IMR-90 (cell line): ENCODE results near the gene PLCH1. TPM values are rescaled to one million over a fixed set of nuclear protein-coding genes. Genes with fewer than 3 reads are reported as not detected.

Source experiments
- ATAC-seq: fragments of 200-7000 bp; cut with Tn5 transposase; 2 replicates; pipeline ENCODE4 v1.9.1; 2020; ENCODE audit warnings: low read depth, mild to moderate bottlenecking, moderate library complexity
- BruUV-seq: library from RNA; stranded (reverse); fragments of 400-500 nt; replicated peaks from 2 replicates; lab custom pipeline; 2021; lab: Mats Ljungman, UMichigan
- CTCF ChIA-PET: fragments of 300-600 bp; formaldehyde crosslinking; extraction: SDS; loops from one replicate; lab custom pipeline; 2021; ENCODE audit warnings: antibody characterized with exemption; lab: Yijun Ruan, JAX
- POLR2A ChIA-PET: fragments of 300-600 bp; sonication (Branson Sonifier 250); formaldehyde crosslinking; loops from one replicate; lab custom pipeline; 2022; ENCODE audit warnings: antibody characterized with exemption; ENCODE audit not compliant: unreplicated experiment; lab: Charles Lee
- DNase-seq: peaks from one replicate; pipeline ENCODE4 v3.0.0; 2013
- H2AFZ ChIP-seq: replicated peaks from 2 replicates; pipeline ENCODE3; 2013; ENCODE audit warnings: low read length, mild to moderate bottlenecking; ENCODE audit not compliant: poor library complexity
- H2AK5ac ChIP-seq: 2 replicates; pipeline ENCODE4 v1.6.1; 2013; ENCODE audit warnings: low read depth, low read length, inconsistent platforms
- H2AK9ac ChIP-seq: replicated peaks from 2 replicates; pipeline ENCODE3; 2013; ENCODE audit warnings: mild to moderate bottlenecking, low read depth, low read length, moderate library complexity; ENCODE audit not compliant: poor library complexity
- H2BK120ac ChIP-seq: 2 replicates; pipeline ENCODE4 v1.6.1; 2013; ENCODE audit warnings: low read depth, low read length, inconsistent platforms
- H2BK15ac ChIP-seq: 3 replicates; pipeline ENCODE4 v1.6.1; 2013; ENCODE audit warnings: low read depth, low read length, inconsistent platforms
- H2BK20ac ChIP-seq: 2 replicates; pipeline ENCODE4 v1.6.1; 2013; ENCODE audit warnings: low read depth, mild to moderate bottlenecking, inconsistent platforms, low read length, moderate library complexity
- H2BK5ac ChIP-seq: 2 replicates; pipeline ENCODE4 v1.6.1; 2013; ENCODE audit warnings: mild to moderate bottlenecking, low read depth, low read length, inconsistent platforms; ENCODE audit not compliant: poor library complexity, severe bottlenecking
- H3K14ac ChIP-seq: replicated peaks from 2 replicates; pipeline ENCODE4 v1.6.1; 2013; ENCODE audit warnings: low read depth, low read length, inconsistent platforms
- H3K18ac ChIP-seq: 2 replicates; pipeline ENCODE4 v1.6.1; 2013; ENCODE audit warnings: low read depth, low read length, control low read depth
- H3K23ac ChIP-seq: 2 replicates; pipeline ENCODE4 v1.6.1; 2013; ENCODE audit warnings: low read depth, low read length, inconsistent platforms
- H3K27ac ChIP-seq: 2 replicates; pipeline ENCODE4 v1.5.1; 2013; ENCODE audit warnings: mild to moderate bottlenecking, control low read depth, low read length; ENCODE audit not compliant: insufficient read depth
- H3K27me3 ChIP-seq: 2 replicates; pipeline ENCODE4 v1.6.1; 2013; ENCODE audit warnings: low read length; ENCODE audit not compliant: control insufficient read depth, insufficient read depth
- H3K36me3 ChIP-seq: 2 replicates; pipeline ENCODE4 v1.6.1; 2013; ENCODE audit warnings: low read length, mixed read lengths; ENCODE audit not compliant: control insufficient read depth, insufficient read depth
- H3K4ac ChIP-seq: 2 replicates; pipeline ENCODE4 v1.6.1; 2013; ENCODE audit warnings: low read depth, low read length, inconsistent platforms
- H3K4me1 ChIP-seq: 2 replicates; pipeline ENCODE4 v1.6.1; 2013; ENCODE audit warnings: low read length, mixed read lengths; ENCODE audit not compliant: control insufficient read depth, insufficient read depth
- H3K4me2 ChIP-seq: 2 replicates; pipeline ENCODE4 v1.6.1; 2013; ENCODE audit warnings: low read depth, mild to moderate bottlenecking, control low read depth, low read length, moderate library complexity
- H3K4me3 ChIP-seq: 2 replicates; pipeline ENCODE4 v1.5.1; 2013; ENCODE audit warnings: low read depth, mild to moderate bottlenecking, control low read depth, low read length, moderate library complexity; ENCODE audit not compliant: insufficient read depth
- H3K56ac ChIP-seq: 2 replicates; pipeline ENCODE4 v1.6.1; 2013; ENCODE audit warnings: low read length, inconsistent platforms; ENCODE audit not compliant: insufficient read depth; ENCODE audit errors: extremely low read depth
- H3K79me1 ChIP-seq, 2 experiments: 2 replicates each; pipeline ENCODE4 v1.6.1; 2013; ENCODE audit warnings: low read length in 2 of 2, inconsistent platforms in 1 of 2, low read depth in 1 of 2
- H3K9ac ChIP-seq: 2 replicates; pipeline ENCODE4 v1.6.1; 2013; ENCODE audit warnings: low read depth, low read length, control low read depth
- H3K9me1 ChIP-seq: 2 replicates; pipeline ENCODE4 v1.6.1; 2013; ENCODE audit warnings: low read length, inconsistent platforms; ENCODE audit not compliant: insufficient read depth
- H3K9me3 ChIP-seq: 2 replicates; pipeline ENCODE4 v1.6.1; 2013; ENCODE audit warnings: low read length; ENCODE audit not compliant: control insufficient read depth, insufficient read depth
- H4K20me1 ChIP-seq: 2 replicates; pipeline ENCODE4 v1.6.1; 2013; ENCODE audit warnings: low read length, inconsistent platforms; ENCODE audit not compliant: insufficient read depth
- H4K5ac ChIP-seq: 2 replicates; pipeline ENCODE4 v1.6.1; 2013; ENCODE audit warnings: mild to moderate bottlenecking, low read depth, low read length, control low read depth
- H4K8ac ChIP-seq, 2 experiments: 2 replicates each; pipeline ENCODE4 v1.6.1; 2013; ENCODE audit warnings: low read depth in 2 of 2, low read length in 2 of 2, control low read depth in 1 of 2, inconsistent platforms in 1 of 2
- H4K91ac ChIP-seq: 2 replicates; pipeline ENCODE4 v1.6.1; 2013; ENCODE audit warnings: low read depth, low read length, inconsistent platforms; ENCODE audit not compliant: insufficient read depth
- MXI1 ChIP-seq: IDR thresholded peaks from 2 replicates; pipeline ENCODE4 v1.6.1; 2012; ENCODE audit warnings: low read depth, mild to moderate bottlenecking, low read length, moderate library complexity, borderline replicate concordance
- WGBS, 2 experiments: methylation state at CpG; one replicate each; pipeline versions ENCODE4 v1.1.5 to v1.1.7; 2013; ENCODE audit warnings: missing lambda C conversion rate in 2 of 2; ENCODE audit not compliant: insufficient read length in 1 of 2; ENCODE audit errors: extremely low coverage in 2 of 2; 5-methylcytosine and 5-hydroxymethylcytosine counted together
- dilution Hi-C: fragments of 300-500 bp; cut with HindIII; formaldehyde crosslinking; loops from one replicate; pipeline ENCODE4 v1.14.3; 2018; ENCODE audit warnings: low sequenced_read_pairs; ENCODE audit not compliant: unreplicated experiment
- in situ Hi-C: fragments of 300-500 bp; cut with MboI; formaldehyde crosslinking; loops from 3 replicates; pipeline ENCODE4 v1.14.3; 2019; ENCODE audit warnings: low sequenced_read_pairs, inconsistent platforms, mixed read lengths
- intact Hi-C: fragments of 100-400 bp; cut with micrococcal nuclease; formaldehyde crosslinking; loops from 2 replicates; pipeline ENCODE4 v1.10.0; 2022
- polyA plus RNA-seq, 3 experiments: library from polyadenylated mRNA; depleted of rRNA; stranded (reverse); fragments of >200 nt; gene quantifications; 2 replicates each; pipeline ENCODE4 v1.2.3, GENCODE V29; 2012; ENCODE audit warnings: low replicate concordance in 1 of 3
- total RNA-seq: library from RNA; depleted of rRNA; stranded (reverse); fragments of >200 nt; gene quantifications from 2 replicates; pipeline ENCODE4 v1.2.3, GENCODE V29; 2012

Gene PLCH1
- total and polyA plus RNA-seq, 2 of the 4 experiments (the other 2 are of a cell fraction) = not detected

DNA sequence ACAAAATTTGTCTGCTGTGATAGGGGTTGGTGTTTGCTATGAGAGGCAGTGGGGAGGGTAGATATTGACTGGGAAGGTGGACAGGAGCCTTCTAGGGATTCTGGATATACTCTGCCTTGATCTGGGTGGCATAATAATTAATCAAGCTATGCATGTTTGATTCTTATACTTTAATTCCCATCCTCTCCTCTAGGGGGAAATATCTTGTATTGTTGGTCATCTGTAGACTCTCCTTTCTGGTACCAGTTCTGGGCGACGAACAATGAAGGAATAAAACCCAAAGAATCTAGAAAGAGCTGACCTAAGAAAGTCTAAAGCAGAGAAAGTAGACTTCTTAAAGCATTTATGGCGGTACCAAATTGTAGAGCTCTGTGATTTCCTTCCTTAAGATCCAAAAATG is 253.2 kb downstream of the PLCH1 start:
- Histone ChIP-seq H2AK5ac (no peak overlapping the region), H3K4me1 (no peaks in the 10 kb centered on the region), H2BK20ac (no peak overlapping the region), H2AK9ac (no peak overlapping the region), H3K23ac (no peak overlapping the region), H4K5ac (no peak overlapping the region), H3K56ac (no peak overlapping the region), H2BK120ac (no peak overlapping the region), H4K8ac (no peak overlapping the region), H4K91ac (no peak overlapping the region), H3K36me3 (no peaks in the 10 kb centered on the region), H3K4me3 (no peak overlapping the region), H3K9me1 (no peaks in the 10 kb centered on the region), H3K4ac (no peak overlapping the region), H3K9ac (no peak overlapping the region), H2BK5ac (no peak overlapping the region), H3K27me3 (no peaks in the 10 kb centered on the region), H3K14ac (no peak overlapping the region), H3K9me3 (no peaks in the 10 kb centered on the region), H3K79me1 (no peaks in the 10 kb centered on the region), H2BK15ac (no peak overlapping the region), H3K4me2 (no peak overlapping the region), H3K27ac (no peak overlapping the region), H4K20me1 (no peaks in the 10 kb centered on the region), H2AFZ (no peak overlapping the region), H3K18ac (no peak overlapping the region)
- no peak for ATAC-seq
- no TSS peak for BruUV-seq
- in situ Hi-C loops = no loop called here
- CTCF ChIA-PET = no interaction called here
- DNase-seq = no peak
- intact Hi-C loops = loop anchor here (1.0 to 2.0 kb wide), 2 partner anchors 48 to 55 kb away; no protein-coding TSS in a partner anchor
- dilution Hi-C loops = no loop called here
- TF ChIP-seq MXI1 = no peak
- WGBS, 2 experiments = 86% methylated on average over 2 of the region's 3 CpGs; no CpG with 5 or more reads in 1 of the 2 experiments
- POLR2A ChIA-PET = no interaction called here
